ENCODE measurements around the gene ADRB1.

The ADRB1 gene

DNA sequence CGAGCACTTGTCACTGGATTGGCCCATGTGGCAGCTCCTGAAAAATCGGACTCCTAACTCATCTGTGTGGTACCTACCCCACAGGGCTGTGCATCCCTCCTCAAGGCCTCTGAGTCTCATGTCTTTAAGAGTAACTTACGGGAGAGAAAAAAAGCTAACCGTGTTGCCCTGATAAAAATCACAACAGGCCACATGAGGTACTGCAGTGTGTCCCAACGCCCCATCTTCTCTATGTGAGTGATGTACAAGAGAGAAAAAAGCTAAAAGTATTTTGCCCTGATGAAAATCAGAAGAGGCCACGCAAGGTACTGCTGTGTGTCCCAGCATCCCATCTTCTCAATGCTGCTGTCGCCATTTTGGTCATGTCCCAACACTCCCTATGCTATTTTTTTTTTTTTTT, 41.2 kb upstream of the ADRB1 start:
- TF ChIP-seq TAF1 (IDR thresholded peaks at IDR 0.05; ENCODE audit: borderline replicate concordance, insufficient read depth, low read length) = no peak
- no peak for TF ChIP-seq FOXP2 (optimal IDR thresholded peaks at IDR 0.05; ENCODE audit: borderline replicate concordance, extremely low read depth, extremely low read length, insufficient read depth)

DNA sequence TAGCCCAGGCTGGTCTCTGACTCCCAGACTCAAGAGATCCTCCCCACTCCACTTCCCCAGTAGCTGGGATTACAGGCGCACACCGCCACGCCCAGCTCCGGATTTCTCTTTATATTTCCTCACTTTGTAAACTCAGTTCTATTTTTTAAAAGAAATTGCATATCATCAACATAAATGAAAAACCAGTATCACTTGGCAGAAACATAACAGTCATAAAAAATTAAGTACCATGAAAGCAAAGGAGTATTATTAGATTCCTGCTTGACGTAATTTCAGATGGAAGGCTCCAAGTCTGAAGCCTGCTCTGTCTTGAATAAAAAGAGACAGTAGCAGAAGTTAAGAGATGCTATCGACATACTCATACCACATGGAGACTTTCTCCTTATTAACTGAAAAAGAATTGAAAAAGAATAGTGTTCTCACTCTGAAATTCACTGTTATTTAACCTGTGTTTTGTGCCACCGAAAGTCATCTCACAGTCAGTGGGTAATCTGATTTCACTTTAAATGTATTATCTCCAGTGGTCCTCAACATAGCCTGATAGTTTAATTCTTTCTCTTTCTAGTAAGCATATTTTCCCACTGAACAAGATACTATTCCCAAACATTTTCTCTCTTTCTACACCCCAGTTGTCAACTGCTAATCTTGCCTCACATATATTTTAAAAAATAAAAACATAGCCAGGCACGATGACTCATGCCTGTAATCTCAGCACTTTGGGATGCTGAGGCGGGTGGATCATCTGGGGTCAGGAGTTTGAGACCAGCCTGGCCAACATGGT, 40.3 kb upstream of the ADRB1 start:
- no peak for TF ChIP-seq POLR2AphosphoS5 (IDR thresholded peaks at IDR 0.05; ENCODE audit: low read depth, low read length)
- TF ChIP-seq SIN3A (IDR thresholded peaks at IDR 0.05; ENCODE audit: borderline replicate concordance, insufficient read depth, low read length) = no peak
- no peak for TF ChIP-seq FOXP2 (optimal IDR thresholded peaks at IDR 0.05; ENCODE audit: borderline replicate concordance, extremely low read depth, extremely low read length, insufficient read depth)
- TF ChIP-seq, protein P1, sequence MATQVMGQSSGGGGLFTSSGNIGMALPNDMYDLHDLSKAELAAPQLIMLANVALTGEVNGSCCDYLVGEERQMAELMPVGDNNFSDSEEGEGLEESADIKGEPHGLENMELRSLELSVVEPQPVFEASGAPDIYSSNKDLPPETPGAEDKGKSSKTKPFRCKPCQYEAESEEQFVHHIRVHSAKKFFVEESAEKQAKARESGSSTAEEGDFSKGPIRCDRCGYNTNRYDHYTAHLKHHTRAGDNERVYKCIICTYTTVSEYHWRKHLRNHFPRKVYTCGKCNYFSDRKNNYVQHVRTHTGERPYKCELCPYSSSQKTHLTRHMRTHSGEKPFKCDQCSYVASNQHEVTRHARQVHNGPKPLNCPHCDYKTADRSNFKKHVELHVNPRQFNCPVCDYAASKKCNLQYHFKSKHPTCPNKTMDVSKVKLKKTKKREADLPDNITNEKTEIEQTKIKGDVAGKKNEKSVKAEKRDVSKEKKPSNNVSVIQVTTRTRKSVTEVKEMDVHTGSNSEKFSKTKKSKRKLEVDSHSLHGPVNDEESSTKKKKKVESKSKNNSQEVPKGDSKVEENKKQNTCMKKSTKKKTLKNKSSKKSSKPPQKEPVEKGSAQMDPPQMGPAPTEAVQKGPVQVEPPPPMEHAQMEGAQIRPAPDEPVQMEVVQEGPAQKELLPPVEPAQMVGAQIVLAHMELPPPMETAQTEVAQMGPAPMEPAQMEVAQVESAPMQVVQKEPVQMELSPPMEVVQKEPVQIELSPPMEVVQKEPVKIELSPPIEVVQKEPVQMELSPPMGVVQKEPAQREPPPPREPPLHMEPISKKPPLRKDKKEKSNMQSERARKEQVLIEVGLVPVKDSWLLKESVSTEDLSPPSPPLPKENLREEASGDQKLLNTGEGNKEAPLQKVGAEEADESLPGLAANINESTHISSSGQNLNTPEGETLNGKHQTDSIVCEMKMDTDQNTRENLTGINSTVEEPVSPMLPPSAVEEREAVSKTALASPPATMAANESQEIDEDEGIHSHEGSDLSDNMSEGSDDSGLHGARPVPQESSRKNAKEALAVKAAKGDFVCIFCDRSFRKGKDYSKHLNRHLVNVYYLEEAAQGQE (IDR thresholded peaks at IDR 0.05; ENCODE audit: insufficient read depth in 1 of 2, low read depth in 2 of 2, low read length in 2 of 2) = no peak

GRCh38 chr10:114009281-114009996, 34.2 kb upstream of the ADRB1 start:
- TF ChIP-seq SIN3A (IDR thresholded peaks at IDR 0.05; ENCODE audit: borderline replicate concordance, insufficient read depth, low read length) (no peak), TAF1 (IDR thresholded peaks at IDR 0.05; ENCODE audit: borderline replicate concordance, insufficient read depth, low read length) (no peak), POLR2AphosphoS5 (IDR thresholded peaks at IDR 0.05; ENCODE audit: low read depth, low read length) (no peak)

DNA sequence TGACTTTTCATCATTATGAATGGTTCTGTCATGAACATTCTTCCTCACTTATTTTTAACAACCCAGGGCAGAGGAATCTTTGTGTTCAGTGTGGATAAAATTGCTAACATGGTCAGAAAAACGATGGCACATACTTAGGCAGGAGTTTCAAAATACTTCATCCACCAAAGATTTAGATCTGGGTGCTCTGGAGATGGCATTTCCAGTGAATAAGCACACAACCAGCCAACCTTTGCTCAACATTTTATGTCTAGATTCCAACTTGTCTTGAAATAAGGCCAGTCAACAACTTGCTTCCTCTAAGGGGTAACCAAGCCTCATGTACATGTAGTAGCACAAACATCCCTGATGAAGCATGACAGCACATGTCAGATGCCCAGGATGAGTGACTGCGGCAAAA, 33.4 kb upstream of the ADRB1 start:
- TF ChIP-seq POLR2AphosphoS5 (IDR thresholded peaks at IDR 0.05; ENCODE audit: low read depth, low read length) (no peak), FOXP2 (optimal IDR thresholded peaks at IDR 0.05; ENCODE audit: borderline replicate concordance, extremely low read depth, extremely low read length, insufficient read depth) (no peak), SIN3A (IDR thresholded peaks at IDR 0.05; ENCODE audit: borderline replicate concordance, insufficient read depth, low read length) (no peak), TAF1 (IDR thresholded peaks at IDR 0.05; ENCODE audit: borderline replicate concordance, insufficient read depth, low read length) (no peak)
- TF ChIP-seq, protein P1 (IDR thresholded peaks at IDR 0.05; ENCODE audit: insufficient read depth in 1 of 2, low read depth in 2 of 2, low read length in 2 of 2) = no peak

GRCh38 chr10:114012650-114013049, 31.0 kb upstream of the ADRB1 start:
- no peak for TF ChIP-seq FOXP2 (optimal IDR thresholded peaks at IDR 0.05; ENCODE audit: borderline replicate concordance, extremely low read depth, extremely low read length, insufficient read depth)
- no peak for TF ChIP-seq SIN3A (IDR thresholded peaks at IDR 0.05; ENCODE audit: borderline replicate concordance, insufficient read depth, low read length)
- TF ChIP-seq TAF1 (IDR thresholded peaks at IDR 0.05; ENCODE audit: borderline replicate concordance, insufficient read depth, low read length) = no peak
- TF ChIP-seq, protein P1 (IDR thresholded peaks at IDR 0.05; ENCODE audit: insufficient read depth in 1 of 2, low read depth in 2 of 2, low read length in 2 of 2) = no peak
- no peak for TF ChIP-seq POLR2AphosphoS5 (IDR thresholded peaks at IDR 0.05; ENCODE audit: low read depth, low read length)

GRCh38 chr10:114015708-114016107, 28.0 kb upstream of the ADRB1 start:
- TF ChIP-seq TAF1 (IDR thresholded peaks at IDR 0.05; ENCODE audit: borderline replicate concordance, insufficient read depth, low read length) (no peak), SIN3A (IDR thresholded peaks at IDR 0.05; ENCODE audit: borderline replicate concordance, insufficient read depth, low read length) (no peak), FOXP2 (optimal IDR thresholded peaks at IDR 0.05; ENCODE audit: borderline replicate concordance, extremely low read depth, extremely low read length, insufficient read depth) (no peak), POLR2AphosphoS5 (IDR thresholded peaks at IDR 0.05; ENCODE audit: low read depth, low read length) (no peak)
- TF ChIP-seq, protein P1 (IDR thresholded peaks at IDR 0.05; ENCODE audit: insufficient read depth in 1 of 2, low read depth in 2 of 2, low read length in 2 of 2) = no peak

Data from PFSK-1 (cell line).